Activated CD8-positive, alpha-beta memory T cell treated with anti-CD3 and anti-CD28 coated beads for 36 hours (primary cell): Measurements from ENCODE around the gene EMX2. TPM values are rescaled to one million over a fixed set of nuclear protein-coding genes. Genes with fewer than 3 reads are reported as not detected.

Experiments used
- CTCF ChIA-PET: fragments of 350-600 bp; sonication (Branson Sonifier 250); formaldehyde crosslinking; loops from one replicate; lab custom pipeline; 2021; ENCODE audit warnings: antibody characterized with exemption; lab: Charles Lee
- POLR2A ChIA-PET: fragments of 350-600 bp; sonication (Branson Sonifier 250); formaldehyde crosslinking; loops from one replicate; lab custom pipeline; 2021; ENCODE audit warnings: antibody characterized with exemption; lab: Charles Lee
- total RNA-seq, 2 experiments: library from RNA; stranded (reverse); gene quantifications; one replicate each; pipeline ENCODE4 v1.2.3, GENCODE V29; 2021

The EMX2 gene
- total RNA-seq, 2 experiments from 2014 or later, result not detected

DNA sequence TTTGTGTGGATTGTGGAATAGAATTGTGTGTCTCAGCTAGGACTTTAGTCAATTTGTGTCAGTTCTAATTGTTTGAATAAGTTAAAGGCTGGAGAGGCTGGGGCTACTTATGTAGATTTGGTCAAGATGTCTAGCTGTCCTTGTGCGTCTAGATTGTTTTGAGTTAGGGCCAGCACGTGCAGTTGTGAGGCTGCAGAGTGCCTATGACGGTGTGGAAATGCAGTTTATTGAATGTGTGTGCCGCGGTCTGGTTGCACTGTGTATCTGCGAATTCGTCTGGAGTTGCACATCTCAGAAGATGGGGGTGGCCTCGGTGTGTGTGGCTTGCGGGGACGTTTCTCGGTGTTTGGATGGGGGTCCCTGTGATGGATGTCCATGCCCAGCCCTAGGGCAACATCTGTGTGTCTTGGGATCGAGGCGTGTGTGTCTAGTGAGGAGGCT, 10.2 kb downstream of the EMX2 start:
- POLR2A ChIA-PET, result no interaction called here
- CTCF ChIA-PET, result no interaction called here

DNA sequence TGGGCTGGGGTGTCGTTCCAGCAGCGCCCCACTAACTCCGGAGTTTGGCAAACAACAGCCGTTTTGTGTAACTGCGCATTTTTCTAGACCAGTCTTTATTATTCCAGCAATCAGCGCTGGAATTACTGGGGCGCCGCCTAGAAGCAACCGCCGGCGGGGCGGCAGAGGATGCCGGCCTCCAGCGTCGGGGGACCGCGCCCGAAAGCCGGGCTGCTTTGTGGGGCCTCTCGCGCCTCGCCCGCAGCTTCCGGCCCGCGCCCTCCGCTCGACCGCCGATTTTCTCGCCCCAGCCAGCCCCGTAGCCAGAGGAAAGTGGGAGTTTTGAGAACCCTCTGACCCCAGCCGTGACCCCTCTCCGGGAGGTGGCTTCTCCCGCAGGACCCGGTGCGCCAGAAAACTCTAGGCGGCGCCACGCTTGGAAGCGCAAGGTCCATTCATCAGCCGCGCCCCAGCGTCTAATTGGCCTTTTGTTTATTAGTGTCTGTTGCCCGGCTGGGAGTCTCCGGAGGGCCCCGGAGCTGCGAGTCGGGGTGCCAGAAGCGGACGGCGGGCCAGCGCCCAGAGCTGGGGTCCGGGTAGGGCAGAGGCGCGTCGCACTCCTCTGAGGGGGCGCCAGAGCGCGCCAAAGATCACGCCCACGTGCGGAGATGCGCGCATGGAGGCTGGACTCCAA, 10.7 kb downstream of the EMX2 start:
- POLR2A ChIA-PET, result no interaction called here
- CTCF ChIA-PET, result no interaction called here

DNA sequence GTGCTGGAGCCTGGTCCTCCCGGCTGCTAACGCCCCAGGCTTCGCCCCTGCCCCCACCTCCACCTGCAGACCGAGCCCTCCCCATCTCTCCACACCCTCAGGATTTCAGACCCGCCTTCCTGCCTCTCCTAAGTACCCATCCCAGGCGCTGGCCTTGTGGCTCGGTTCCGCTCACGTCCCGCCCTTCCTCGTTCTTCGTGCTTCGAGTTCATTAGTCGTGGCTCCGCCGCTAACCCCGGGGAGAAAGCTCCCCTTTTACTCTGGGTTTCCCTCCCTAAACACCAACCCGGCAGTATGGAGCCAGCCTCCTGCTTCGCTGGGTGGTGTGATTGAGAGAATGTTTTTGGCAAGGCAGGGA, 11.2 kb downstream of the EMX2 start:
- ChIA-PET POLR2A (no interaction called here), CTCF (no interaction called here)

DNA sequence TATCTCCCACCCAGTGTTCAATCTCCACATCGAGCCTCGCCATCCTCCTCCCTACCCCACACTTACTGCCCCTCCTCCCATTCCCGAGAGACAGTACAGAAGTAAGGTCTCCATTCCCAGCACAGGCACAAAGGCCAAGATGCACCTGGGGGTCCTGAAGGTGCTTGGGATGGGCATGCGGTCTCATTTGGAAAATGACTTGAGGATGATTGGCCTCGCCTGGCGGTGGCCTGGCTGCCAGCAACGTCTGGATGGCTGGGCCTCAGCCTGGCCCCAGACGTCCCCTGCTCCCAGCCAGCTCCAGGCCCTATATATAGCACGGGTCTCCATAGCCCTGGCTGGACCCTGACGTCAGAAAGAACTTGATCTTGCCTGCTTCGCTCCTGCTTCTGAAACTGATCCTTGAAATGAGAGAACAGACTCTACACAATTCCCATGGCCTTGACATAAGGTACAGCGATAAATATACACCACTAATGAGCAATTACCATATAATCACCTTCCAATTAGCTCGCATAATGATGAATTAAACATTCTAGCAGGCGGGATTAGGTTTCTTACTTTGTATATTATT, 11.8 kb downstream of the EMX2 start:
- CTCF ChIA-PET, result no interaction called here

DNA sequence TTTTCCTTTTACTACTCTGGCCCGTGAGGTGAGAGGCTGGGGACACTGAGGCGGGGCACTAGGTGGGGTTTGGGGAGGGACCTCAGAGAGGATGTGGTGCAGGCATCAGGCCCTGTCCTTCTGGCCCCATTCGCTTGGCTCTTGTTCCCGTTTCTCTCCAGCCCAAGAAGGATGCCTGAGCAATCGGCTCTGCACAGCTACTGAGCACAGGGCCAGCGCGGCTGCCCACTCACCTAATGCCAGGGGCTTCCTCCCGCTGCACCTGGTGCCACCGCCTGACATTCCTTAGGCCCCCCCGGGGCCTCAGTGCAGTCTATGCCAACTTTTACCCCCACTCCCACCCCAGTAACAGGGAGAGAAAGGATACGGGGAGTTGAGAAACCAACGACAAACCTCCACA, 12.5 kb downstream of the EMX2 start:
- ChIA-PET POLR2A (no interaction called here), CTCF (no interaction called here)

More for the DNA sequence above, 11.8 kb downstream of the EMX2 start:
- POLR2A ChIA-PET, result no interaction called here

DNA sequence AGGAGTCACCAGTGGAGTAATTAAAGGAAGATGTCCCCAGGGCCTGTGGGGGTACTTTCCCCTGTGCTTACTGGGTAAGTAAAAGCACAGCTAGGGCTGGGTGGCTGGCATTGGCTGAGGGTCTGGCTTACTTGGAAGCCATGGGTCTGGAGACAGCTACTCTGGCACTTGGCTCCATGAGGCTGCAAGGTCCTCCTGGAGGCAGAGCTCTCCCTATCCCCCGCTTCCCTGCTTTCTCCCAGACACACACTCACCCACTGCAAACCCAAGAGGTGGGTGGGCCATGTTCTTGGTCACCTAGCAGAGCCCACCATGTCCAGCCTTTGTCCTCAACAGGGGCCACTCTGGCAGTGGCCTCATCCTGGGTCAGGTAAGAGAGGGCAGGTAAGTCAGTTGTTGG, 13.3 kb downstream of the EMX2 start:
- POLR2A ChIA-PET, result no interaction called here
- CTCF ChIA-PET, result no interaction called here

DNA sequence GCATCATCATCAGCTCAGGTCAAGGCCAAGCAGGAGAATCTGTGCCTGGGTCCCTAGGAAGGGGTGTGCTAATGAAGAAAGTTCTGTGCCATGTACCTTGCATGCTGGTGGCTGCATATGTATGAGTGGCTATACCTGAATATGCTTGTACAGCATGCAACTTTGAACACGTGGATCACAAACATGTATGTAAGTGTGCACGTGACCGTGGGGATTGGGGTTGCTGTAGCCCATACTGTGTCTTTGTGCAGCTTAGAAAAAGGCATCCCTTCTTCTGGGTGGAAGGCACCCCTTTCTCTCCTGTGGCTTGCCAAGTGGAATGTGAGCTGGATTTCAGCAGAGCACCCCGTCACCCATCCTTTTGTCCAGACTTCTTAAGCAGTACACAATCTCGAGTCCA, 13.8 kb downstream of the EMX2 start:
- CTCF ChIA-PET, result no interaction called here
- POLR2A ChIA-PET, result no interaction called here

DNA sequence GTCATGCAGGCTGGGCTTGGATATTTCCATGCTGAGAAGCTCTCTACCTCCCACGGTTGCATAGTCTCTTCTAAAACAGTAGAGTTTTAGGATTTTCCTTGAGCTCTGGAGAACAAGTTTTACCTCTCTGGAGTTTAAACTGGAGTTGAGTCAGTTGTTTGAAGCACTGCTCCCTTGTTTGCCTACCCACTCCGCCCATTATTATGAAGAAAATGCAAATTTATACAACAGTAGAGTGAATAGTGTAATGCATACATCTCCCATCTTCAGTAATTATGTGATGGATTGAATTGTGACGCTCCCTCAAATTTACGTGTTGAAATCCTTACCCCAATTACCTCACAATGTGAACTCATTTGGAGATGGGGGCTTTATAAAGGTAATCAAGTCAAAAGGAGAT, 17.2 kb downstream of the EMX2 start:
- CTCF ChIA-PET, result no interaction called here
- POLR2A ChIA-PET, result no interaction called here

DNA sequence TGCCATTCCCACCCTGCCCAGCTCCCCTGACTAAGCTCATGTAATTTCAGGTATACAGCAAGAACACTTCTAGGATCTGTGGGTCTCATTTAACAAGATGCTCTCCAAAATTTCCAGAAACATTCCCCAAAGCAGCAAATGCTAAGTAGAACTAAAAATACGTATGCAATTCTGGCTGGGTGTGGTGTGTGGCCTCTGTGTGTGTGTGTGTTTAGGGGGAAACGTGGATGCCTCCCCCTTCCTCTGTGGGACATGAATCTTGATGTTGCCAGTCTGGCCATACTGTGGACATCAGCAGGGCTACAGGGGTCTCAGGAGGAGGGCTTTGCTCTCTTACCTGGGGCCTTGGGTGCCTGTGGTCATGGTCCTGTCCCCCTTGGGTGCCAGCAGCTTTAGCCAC, 18.4 kb downstream of the EMX2 start:
- ChIA-PET CTCF (no interaction called here), POLR2A (no interaction called here)

DNA sequence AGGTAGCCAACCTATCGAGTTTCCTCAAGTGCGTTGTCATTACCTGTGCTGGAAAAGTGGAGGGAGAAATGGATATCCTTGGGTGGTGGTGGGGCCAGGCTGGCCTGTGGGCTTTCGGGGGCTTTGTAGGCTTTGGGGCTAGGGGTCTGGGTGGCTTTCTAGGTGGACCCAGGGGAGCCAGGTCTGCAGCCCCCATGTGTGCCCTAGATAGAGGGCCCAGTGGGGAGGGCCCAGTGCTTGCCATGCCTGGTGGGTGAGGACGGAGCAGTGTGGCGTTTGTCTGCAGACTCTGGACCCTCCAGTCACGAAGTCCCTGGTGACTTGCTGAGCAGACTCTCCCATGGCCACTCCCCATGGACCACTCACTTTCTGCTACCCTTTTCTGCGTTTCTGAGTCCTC, 19.7 kb downstream of the EMX2 start:
- CTCF ChIA-PET, result no interaction called here
- POLR2A ChIA-PET, result no interaction called here

DNA sequence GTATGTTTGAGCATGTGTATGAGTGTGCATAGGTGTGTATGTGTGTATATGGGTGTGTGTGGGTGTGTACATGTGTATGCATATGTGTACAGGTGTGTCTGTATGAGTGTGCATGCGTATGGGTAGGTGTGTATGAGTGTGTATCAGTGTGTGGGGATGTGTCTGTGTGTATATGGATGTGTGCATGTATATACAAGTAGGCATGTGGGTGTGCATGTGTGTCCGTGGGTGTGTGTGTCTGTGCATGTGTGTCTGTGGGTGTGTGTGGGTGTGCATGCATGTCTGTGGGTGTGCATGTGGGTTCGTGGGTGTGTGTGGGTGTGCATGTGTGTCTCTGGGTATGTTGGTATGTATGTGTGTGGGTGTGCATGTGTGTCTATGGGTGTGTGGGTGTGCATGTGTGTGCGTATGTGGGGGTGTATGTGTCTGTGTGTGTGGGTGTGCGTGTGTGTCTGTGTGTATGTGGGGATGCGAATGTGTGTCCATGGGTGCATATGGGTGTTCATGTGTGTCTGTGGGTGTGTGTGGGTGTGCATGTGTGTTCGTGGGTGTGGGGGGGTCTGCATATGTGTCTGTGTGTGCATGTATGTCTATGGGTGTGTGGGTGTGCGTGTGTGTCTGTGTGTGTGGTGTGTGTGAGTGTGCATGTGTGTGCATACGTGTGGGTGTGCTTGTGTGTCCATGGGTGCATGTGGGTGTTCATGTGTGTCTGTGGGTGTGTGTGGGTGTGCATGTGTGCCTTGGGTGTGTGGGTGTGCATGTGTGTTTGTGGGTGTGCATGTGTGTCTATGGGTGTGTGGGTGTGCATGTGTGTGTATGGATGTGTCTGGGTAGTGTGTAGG, 20.6 kb downstream of the EMX2 start:
- POLR2A ChIA-PET, result no interaction called here
- CTCF ChIA-PET, result no interaction called here

DNA sequence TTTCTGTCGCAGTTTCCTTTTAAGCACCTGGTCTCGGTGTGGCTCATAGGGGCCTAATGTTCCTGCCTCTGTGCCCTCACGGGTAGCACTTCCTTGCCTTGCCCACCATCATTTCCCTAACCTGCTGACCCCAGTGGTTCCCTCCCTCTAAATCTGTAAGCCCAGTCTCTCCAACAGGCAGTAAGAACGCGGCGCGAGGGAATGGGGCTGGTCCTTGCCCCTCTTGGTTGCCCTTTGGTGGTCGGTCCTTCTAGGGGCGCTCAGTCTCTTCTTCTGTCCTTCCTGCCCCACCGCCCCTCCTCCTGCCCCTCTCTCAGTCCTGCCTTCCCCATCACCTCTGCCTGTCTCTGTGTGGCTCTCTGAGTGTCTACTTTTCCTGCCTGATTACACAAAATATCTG, 21.2 kb downstream of the EMX2 start:
- CTCF ChIA-PET, result no interaction called here
- POLR2A ChIA-PET, result no interaction called here

DNA sequence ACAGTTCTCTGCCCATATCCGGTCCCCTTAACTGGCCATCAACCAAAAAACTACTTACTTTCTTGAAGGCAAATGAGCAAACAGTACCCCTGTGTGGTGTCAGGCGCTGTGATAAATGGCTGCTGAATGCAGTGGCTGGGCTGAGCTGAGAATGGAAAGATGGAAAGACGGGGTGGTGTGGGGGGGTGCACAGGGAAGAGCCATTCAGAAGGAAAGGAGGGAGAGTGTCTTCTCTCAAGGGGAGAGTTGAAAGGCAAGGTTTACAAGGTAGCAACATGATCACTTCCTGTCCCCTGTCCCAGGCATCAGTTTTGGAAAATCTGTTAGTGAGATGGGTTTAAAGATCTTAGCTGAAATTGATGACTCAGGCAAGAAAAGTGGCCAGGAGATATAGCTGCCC, 22.5 kb downstream of the EMX2 start:
- ChIA-PET CTCF (no interaction called here), POLR2A (no interaction called here)

DNA sequence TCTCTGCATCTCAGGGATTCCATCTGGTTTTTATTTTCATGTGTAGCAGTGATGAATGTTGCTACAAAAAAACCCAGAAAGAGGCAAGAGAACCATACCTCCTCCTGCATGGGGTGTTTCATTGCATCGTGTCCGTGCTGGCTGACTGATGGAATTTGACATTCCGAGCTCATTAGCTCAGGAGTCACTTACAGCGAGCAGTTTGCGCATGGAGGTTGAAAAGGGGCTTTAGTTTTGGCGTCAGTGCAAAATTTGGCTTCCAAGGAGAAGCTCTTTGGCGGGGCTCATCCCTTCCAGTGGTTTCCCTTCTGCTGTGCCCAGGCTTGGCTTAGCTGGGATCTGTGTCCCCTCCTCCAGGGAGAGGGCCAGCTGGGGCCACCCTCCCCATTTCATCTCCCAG, 25.8 kb downstream of the EMX2 start:
- CTCF ChIA-PET, result no interaction called here

DNA sequence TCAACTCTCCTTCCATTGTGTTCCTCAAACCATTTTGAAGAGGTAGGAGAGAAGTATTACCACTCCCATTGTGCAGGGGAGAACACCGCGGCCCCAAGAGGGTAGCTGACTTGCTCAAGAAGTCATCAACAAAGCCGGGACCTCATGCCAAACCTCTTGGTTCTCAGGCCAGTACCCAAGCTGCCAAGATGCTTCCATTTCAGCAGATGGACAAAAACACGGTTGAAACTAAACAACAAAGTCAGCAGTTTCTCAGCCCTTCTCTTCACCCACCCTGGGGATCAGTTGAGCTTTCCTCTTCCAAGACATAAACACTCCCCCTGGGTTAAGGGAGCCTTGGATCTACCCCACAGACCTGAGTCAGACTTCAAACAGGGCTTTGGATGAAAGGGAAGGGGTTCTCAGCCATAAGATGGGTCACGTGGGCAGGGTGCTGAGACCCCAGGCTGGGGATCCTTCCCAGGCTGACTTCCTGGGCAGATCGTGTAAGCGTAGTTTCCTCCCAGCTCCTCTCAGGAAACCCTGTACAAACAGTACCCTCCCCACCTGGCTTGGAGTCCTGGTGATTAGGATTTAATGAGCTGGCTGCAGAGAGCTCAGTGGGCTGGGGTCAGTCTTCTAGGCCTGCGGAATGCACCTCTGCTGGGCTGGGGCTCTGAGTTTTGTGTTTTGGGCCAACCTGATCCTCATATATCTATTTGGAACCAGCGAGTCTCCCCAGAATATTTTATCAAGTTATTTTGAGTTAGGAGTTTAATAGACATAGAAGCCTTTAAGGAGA, 27.3 kb downstream of the EMX2 start:
- ChIA-PET CTCF (no interaction called here), POLR2A (no interaction called here)

More for the DNA sequence above, 25.8 kb downstream of the EMX2 start:
- POLR2A ChIA-PET, result no interaction called here

DNA sequence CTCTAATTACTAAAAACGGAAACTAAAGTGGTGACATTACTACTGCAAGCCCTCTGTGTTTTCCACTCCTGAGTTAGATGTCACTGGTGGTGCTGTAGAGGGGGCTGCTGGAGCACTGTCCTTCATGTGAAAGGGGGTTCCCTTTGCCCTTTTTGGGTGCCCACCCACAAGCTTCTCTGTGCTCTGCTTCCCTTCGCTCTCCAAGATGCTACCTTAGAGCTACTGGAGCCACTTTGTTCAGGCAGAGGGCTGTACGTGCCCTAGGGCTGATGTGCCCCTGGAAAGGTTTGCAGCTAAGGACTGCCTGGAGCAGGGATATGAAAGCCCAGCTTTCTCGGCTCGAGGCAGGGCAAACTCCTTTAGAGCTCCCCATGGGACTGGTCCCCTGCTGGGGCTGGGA, 28.3 kb downstream of the EMX2 start:
- ChIA-PET CTCF (no interaction called here), POLR2A (interaction anchor here (0.6 kb wide), 1 partner anchor 212 kb away, joined by 3 read pairs; no protein-coding TSS in a partner anchor)

DNA sequence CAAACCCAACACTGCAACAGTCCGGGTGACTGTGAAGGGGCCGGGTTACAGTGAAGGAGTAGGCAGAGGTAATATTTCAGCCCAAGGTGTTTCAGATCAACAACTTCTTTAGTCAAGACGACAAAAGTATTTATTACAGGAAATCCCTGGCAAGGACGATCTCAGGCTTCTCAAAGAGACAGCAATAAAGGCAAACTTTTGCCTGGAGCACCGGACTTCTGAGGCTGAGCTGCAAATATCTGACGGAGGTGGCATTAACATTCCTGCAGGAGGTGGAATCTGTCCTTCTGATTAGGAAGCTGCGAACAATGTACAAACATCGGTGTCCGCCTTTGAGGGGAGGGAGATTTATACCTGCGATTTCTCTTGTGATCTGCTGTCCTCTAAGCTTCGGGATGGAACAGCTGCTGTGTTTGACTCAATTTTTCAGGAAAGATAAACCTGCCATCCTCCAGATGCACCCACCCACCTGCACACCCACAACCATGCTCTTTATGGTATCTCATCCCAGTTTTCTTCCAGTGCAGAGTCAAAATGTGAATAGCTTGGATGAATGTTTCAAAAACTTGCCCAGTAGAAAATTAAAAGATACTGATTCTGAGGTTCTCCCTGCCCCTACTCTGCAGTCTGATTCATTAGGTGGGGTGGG, 32.1 kb downstream of the EMX2 start:
- ChIA-PET CTCF (no interaction called here), POLR2A (no interaction called here)

DNA sequence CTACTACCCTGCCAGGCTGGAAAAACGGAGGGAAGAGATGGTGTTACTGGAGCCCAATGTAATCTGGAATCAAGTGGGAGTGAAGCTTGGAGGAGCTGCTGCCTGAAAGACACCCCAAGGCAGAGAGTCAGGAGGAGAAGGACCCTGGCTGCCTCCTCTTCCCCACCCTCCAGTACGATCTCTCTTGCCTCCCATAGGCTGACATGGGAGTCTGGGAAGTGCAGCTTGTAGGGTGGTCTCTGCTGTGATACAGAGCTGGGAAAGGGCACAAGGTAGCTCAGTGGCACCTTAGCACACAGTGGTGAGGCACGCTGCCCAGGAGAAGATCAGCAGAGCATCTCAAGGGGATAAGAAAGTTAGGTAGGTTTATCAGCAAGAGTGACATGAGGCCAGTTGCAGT, 35.9 kb downstream of the EMX2 start:
- POLR2A ChIA-PET, result no interaction called here
- CTCF ChIA-PET, result no interaction called here

DNA sequence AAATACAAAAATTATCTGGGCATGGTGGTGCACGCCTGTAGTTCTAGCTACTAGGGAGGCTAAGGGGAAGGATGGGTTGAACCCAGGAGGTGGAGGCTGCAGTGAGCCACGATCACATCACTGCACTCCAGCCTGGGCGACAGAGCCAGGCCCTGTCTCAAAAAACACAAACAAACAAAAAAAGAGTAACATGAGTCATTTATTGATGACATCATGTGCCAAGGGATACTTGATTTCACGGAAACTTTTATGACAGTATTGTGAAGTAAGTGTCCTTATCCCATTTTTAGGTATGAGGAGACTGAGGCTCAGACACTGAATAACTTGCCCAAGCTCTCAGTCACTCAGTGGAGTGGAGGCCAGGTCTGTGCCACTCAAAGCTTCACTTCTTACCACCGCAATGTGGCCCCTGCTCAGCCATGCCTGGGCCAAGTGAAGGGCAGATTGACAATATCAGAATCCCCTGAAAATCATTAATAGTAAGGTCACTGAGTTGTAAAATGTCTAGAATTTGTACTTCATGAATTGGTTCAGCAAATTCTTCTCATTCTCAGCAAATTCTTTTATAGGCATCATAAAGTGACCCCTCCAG, 36.5 kb downstream of the EMX2 start:
- POLR2A ChIA-PET, result no interaction called here

More for the DNA sequence above, 36.5 kb downstream of the EMX2 start:
- CTCF ChIA-PET, result no interaction called here
